ENCODE measurements around the gene HACL1.
A peak's percentile ranks its signal among the peaks of the same experiment; 100 is the strongest.
"Not testable (repeated sequence)": the region's sequence is repeated elsewhere in the genome, so short reads cannot be mapped to it uniquely, and the experiment has no call there.

The HACL1 gene

DNA sequence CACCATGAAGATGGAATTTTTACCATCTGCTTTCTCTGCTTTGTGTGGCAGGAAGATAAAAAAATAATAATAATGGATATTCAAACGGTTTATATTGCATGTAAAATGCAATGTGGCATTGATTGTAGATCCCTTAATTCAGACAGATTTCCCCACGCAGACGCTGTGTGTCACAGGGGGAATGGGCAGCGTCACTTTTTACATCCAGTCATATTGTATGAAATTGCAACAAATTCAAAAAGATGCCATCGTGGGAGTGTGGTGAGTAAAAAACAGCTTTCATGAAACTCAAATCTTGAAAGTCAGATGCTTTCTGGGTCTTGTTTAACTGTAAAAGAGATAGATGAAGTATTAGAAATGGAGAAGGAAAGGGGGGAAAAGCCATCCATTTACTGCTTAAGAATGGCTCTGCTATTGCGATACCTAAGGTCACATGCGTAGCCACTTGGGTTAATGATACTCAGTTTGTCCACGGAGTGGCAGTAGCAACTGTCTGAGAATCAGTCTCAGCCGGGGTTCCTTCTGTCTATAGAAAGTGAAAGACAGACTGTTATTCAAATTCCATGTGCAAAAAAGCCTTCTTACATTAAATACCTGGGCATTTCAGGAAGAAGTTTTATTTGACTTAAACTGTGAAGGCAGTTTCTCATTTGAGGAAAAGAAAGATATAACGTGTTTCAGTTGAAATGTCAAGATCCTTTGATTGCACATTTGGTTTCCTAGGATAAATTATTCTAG is 28.7 kb upstream of the HACL1 start:
- peak; percentile 80 to 89 for DNase-seq

DNA sequence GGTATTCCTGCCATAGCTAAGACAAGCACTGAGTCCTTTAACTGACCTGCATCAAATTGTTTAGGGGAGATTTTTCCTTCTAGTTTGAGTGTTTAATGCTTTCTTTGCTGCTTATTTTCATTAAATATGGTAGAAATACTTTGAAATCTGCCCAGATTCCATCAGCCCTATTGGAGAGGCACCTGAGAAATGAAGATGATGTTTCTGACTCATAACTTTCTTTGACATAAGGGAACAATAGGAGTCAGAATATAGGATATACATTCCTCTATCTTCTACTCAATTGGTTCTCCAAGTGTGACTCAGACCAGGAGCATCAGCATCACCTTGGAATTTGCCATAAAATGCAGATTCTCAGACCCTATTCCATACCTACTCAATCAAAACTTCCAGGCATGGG is 27.6 kb upstream of the HACL1 start:
- no peak for DNase-seq

DNA sequence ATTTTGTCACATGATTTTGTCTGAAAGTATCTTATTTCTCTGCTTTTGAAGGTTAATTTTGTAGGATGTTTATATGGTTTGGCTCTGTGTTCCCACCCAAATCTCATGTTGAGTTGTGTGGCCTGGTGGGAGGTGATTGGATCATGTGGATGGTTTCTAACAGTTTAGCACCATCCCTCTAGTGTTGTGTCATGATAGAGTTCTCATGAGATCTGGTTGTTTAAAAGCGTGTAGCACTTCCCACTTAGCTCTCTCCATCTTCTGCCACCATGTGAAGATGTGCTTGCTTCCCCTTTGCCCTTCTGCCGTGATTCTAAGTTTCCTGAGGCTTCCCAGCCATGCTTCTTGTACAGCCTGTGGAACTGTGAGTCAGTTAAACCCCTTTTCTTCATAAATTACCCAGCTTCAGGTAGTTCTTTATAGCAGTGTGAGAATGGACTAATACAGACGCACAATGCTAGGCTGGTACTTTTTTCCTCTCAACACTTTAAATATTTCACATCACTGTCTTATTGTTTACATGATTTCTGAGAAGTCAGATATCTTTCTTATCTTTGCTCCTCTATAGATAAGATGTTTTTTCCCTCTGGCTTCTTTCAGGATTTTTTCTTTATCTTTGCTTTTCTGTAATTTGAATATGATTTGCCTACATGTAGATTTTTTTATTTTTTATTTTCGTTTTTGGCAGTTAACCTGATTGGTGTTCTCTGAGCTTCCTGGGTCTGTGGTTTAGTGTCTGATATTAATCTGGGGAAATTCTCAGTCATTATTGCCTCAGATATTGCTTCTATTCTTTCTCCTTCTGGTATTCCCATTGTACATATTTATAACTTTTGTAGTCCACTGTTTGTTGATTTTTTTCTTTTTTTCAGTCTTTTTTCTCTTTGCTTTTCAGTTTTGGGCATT is 22.4 kb upstream of the HACL1 start:
- no peak for DNase-seq

DNA sequence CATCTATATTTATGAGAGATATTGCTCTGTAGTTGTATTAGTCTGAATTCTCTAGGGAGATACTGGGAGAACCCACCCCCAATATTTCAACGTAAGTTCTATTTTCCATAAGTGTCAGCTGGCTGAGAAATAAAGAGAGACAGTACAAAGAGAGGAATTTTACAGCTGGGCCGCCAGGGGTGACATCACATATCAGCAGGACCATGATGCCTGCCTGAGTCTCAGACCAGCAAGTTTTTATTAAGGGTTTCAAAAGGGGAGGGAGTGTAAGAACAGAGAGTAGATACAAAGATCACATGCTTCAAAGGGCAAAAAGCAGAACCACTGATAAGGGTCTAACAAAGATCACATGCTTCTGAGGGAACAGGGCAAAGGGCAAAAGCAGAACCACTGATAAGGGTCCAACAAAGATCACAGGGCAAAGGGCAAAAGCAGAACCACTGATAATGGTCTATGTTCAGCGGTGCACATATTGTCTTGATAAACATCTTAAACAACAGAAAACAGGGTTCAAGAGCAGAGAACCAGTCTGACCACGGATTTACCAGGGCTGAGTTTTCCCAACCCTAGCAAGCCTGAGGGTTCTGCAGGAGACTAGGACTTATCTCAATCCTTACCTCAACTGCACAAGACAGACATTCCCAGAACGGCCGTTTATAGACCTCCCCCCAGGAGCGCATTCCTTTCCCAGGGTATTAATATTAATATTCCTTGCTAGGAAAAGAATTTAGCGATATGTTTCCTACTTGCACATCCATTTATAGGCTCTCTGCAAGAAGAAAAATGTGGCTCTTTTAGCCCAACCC is 18.5 kb upstream of the HACL1 start:
- not testable (repeated sequence) for DNase-seq

DNA sequence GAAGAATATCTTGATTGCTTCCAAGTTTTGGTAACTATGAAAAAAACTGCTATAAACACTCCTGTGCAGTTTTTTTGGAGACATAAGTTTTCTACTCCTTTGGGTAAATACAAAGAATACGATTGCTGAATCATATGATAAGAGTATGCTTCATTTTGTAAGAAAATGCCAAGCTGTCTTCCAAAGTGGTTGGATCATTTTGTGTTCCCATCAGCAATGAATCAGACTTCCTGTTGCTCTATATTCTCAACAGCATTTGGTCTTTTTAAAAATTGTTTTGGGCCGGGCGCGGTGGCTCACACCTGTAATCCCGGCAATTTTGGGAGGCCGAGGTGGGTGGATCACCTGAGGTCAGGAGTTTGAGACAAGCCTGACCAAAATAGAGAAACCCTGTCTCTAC is 14.7 kb upstream of the HACL1 start:
- DNase-seq, result no peak

DNA sequence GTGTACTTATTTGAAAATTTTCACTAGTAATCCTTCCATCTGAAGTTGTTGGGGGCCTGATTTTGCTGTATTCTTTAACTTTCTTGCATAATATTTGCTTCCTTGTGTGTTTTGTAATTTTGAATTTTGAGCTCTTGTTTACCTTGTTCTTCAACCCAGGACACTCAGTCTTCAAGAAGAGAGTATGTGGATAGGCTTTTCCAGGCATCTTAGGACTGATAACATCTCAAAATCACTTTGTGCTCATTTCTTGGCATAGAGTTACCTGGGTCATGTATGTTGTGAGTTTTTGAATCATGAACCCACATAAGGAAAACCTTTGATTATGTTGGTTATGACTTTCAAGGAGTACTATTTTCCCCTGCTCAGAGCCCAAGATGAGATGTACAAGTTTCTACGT is 13.6 kb upstream of the HACL1 start:
- no peak for DNase-seq

DNA sequence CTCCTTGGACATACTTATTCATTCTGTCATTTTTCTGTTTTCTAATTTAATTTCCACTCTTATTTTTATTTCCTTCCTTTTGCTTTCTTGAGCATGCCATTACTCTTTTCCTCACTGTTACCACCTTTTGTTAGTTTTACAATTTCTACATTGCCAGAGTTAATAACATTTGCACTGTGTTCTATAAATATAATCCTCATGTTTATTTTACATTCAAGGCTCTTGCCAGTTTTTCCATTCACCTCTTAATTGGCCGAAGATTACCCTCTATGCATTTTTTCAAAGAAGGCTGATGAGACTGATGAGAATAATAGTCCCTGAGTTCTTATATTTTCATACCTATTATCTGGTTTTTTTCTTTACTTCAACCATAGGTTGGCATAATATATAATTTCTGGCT is 10.6 kb upstream of the HACL1 start:
- DNase-seq, result no peak

DNA sequence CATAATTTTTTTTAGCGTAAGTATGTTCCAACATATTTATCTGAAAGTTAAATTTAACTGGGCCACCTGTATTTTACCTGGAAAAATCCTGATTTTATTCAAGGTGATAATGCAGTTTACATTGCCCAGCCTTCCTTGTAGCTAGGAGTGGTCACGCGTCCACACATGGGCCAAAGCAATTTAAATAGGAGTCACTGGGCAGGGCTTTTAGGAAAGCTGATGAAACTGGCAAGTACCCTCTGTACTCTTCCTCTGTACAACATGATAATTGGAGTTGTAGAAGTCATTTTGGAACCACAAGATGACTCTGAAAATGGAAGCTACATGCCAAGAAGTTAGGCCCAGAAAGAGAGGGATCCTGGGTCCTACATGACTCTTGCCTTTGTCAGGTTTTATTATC is 9.6 kb upstream of the HACL1 start:
- no peak for DNase-seq

DNA sequence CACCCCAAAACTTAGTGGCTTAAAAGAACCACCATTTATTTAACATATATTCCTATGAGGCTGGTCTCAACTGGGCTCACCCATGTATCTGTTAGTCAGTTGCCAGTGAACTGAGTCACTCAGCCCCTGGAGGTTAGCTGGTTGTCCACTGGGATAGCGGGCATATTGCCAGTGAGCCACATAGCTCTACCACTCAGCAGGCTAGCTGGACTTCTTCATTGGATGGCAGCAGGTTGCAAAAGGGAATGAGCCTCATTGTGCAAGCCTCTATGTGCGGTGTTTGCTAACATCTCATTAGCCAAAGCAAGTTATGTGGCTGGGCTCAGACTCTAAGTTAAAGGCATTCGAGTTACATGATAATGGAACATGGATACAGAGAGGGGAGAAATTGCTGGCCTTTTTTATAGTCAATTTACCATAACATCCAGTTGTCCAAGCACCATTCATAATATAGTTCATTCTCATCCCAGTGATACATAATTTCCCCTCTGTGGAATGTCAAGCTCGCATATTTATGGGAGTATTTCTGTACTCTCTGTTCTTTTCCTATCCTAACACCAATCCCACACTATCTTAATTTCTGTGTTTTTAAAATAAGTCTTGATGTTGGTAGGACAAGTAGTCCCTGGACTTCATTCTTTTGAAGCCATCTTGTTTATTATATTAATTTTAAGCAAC is 8.9 kb upstream of the HACL1 start:
- DNase-seq, result peak; percentile 16 to 34

DNA sequence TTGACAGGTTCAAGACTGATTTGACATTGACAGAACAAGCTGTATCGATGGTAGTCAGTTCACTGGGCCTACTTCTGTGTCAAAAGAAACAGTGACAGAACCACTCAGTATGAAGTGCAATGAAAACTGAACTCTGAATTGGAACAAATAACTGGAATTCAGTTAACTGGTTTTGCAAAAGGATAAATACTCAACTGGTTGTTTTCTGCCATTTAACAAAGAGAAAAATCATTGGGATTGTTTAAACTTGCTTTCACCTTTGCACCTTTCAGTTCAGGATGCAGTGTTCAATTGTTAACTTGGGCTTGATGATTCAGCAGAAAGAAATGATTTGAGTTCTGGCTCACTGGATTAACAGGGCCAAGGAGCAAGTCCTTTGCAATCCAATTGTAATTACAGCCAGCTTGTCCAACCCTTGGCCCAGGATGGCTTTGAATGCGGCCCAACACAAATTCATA is 5.1 kb upstream of the HACL1 start:
- DNase-seq, result no peak

DNA sequence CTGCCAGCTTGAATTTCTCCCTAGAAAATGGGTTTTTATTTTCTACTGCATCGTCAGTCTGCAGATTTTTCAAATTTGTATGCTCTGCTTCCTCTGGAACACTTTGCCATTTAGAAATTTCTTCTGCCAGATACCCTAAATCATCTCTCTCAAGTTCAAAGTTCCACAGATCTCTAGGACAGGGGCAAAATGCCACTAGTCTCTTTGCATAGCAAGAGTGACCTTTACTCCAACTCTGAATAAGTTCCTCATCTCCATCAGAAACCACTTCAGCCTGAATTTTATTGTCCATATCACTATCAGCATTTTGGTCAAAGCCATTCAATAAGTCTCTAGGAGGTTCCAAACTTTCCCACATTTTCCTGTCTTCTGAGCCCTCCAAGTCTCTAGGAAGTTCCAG is 3.2 kb upstream of the HACL1 start:
- not testable (repeated sequence) for DNase-seq

DNA sequence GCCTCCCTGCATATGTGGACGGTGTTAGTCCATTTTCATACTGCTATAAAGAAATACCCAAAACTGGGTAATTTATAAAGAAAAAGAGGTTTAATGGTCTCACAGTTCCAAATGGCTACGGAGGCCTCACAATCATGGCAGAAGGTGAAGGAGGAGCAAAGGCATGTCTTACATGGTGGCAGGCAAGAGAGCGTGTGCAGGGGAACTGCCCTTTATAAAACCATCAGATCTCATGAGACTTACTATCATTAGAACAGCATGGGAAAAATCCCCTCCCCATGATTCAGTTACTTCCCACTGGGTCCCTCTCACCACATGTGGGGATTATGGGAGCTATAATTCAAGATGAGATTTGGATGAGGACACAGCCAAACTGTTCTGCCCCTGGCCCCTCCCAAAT is 1.4 kb upstream of the HACL1 start:
- not testable (repeated sequence) for DNase-seq

DNA sequence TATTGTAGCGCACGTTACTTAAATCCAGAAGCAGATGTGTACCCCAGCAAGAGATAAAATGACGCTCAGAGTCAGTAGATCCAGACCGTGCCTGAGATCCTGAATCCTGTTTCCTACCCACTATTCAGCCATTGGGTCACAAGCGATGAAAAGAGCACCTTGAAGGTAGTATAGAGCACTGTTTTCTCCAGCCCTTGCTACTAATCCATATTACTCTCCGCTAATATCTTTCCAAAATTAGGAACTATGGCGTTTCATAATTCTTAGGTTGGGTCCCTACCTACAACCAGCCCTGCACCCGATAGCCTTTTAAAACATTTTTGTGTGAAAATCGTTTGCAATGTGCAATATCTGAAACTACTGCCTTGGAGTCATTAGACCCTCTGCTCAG is 772 bp upstream of the HACL1 start:
- no peak for DNase-seq

DNA sequence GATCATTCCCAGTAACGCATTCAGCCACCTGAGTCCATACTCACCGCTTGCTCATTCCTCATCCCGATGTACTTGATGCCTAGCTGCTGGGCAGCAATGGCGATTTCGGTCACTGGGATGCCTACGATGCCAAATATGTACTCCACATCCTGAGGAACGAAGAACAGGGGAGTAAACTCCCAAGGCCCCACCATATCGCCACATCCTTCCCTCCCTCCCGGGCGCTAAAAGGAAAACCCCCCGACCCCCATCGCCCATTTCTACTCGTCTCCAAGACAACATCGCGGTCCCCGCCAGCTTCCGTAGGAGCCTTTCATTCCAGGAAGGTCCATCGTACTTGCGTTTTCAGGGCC is 347 bp downstream of the HACL1 start:
- DNase-seq, result no peak

DNA sequence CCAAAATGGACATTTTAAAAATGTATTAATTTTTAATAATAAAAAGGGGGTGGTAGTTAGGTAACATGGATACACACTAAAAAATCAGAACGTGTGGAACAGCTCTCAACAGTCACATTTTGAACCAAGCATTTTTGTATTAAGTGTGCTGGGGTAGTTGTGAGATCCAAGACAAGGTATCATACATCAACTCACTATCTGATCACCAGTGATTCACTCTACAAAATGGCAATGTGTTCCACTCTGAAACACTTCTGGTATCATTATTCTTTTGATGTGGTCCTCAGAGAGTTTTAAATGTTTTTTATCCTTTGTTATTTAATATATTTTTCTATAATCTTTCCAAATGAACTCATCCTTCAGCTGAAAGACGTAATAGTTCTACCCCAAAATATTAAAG is 5.4 kb downstream of the HACL1 start:
- no peak for DNase-seq

DNA sequence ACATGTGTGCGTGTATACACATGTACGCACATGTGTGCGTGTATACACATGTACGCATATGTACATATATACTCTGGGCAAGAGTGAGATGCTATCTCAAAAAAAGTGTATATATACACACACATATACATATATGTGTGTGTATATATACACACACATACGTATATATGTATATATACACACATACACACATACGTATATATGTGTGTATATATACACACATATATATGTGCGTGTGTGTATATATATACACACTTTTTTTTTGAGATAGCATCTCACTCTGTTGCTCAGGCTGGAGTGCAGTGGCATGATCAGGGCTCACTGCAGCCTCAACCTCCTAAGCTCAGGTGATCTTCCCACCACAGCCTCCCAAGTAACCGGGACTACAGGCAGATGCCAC is 8.4 kb downstream of the HACL1 start:
- DNase-seq, result no peak

DNA sequence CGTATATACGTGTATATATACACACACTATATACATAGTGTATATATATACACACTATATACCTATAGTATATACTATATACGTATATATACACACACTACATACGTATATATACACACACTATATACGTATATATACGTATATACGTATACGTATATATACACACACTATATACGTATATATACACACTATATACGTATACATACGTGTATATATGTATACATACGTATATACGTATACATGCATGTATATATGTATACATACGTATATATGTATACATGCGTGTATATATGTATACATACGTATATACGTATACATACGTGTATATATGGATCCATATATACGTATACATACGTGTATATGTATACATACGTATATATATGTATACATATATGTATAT is 9.4 kb downstream of the HACL1 start:
- no peak for DNase-seq

DNA sequence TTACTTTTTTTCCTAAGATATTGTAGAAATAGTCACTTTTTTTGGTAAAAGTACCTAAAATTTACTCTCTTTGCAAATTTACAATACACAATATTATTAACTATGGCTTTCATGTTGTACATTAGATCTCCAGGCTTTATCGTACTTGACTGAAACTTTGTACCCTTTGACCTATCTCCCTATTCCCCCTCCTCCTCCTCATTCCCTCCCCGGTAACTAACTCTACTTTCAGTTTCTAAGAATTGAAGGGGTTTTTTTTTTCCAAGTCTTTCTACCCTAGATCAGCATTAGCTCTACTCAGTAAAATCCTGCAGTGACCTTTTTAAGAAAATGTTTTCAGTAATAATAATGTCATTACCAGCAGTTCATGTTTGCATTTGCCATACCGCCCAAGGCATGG is 10.1 kb downstream of the HACL1 start:
- no peak for DNase-seq

DNA sequence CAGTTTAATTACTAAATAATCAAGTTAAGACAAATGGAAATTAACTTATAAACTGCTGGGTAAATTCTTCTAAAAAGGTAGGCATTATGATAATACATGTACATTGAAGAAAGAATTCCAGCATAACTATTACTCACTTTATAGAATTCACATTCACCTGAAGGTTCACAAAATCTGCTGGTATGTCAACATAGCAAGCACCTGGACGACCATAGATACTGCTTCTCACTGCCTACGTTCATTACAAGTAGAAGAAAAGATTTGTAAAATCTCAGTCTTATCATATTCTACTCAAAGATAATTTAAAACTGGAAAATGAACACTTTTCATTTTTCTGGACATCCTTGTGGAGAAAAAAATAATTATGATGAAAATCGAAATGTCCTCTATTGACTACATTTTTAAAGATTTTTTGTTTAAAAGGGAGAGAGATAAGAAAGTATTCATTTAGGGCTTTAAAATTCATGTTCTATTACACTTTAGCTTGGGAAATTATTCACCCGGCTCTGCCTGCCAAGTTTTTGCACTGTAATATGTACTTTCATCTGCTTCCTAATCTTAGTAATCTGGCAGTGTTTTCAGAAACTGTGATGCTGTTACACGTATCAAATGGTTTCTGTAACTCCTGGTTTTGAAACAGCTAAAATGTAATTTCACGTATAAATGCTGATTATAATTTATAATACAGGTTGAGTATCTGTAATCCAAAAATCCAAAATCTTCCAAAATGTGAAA is 16.1 kb downstream of the HACL1 start:
- DNase-seq, result no peak

DNA sequence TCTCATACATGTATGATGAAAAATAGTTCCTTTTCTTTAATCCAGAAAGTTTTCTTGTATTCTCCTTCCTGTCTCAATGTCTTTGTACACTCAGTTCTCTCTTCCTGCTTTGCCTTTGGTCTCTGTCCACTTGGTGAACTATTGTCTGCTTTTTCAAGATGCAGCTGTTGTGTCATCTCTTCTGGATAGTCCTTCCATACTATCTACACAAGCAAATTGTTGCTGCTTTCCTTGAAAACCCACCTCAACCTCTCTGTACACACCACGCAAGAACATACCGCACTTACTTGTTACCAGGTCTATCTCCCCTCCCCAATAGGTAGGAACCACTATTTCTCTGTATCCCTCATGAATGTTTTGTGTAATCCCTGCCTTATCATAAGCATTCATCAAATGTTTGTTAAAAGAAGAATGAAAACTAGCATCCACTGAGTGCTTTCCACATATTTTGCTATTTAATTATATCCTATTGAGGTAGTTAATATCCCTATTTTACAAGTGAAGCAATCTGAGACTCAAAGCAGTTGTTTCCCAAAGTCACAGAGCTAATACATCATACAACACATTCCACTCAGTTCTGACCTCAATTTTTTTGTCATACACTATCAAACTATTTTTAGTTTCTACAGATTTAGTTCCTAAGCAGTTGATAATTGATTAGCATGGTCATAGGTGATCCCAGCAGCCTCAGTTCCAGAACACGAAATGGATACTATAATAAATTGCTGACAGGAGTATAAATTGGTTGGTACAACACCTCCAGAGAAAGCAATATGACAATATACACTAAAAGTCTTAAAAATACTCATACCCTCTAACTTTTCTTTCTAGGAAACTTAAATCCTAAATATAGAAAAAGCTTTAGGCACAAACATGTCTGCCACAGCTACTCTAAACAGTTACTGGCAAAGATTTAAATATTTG is 19.6 kb downstream of the HACL1 start:
- DNase-seq, result no peak

DNA sequence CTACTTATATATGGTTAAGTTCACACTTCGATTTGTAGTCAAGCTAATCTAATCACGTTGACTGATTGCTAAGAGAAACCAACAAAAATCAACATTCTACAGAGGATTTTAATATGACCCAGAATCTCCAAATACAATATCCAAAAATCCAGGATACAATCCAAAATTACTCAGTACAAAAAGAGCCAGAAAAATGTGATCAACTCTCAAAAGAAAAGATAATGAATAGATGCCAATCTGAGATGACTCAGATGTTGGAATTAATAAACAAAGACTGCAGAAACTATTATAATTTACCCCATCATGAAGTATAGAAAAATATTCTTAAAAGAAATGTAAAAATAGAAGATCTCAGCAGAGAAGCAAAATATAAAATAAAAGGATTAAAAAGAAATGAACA is 22.3 kb downstream of the HACL1 start:
- no peak for DNase-seq

Data from inflammatory macrophage treated with lipopolysaccharide for 1 hour (primary cell).